ENCODE measurements around the gene LMOD2.
A peak's percentile ranks its signal among the peaks of the same experiment; 100 is the strongest.

The LMOD2 gene

GRCh38 chr7:123615344-123615743 lies 40.3 kb upstream of the LMOD2 start:
- DNase-seq (ENCODE audit: low read depth) = no peak
- TF ChIP-seq POLR2A (IDR thresholded peaks at IDR 0.05; ENCODE audit: extremely low read depth, insufficient read length) = no peak
- TF ChIP-seq, protein P1, sequence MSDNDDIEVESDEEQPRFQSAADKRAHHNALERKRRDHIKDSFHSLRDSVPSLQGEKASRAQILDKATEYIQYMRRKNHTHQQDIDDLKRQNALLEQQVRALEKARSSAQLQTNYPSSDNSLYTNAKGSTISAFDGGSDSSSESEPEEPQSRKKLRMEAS (IDR thresholded peaks at IDR 0.05; ENCODE audit: low read depth, low read length) = no peak
- no peak for TF ChIP-seq MYC (IDR thresholded peaks at IDR 0.05; ENCODE audit: low read depth, low read length)
- TF ChIP-seq CTCF (IDR thresholded peaks at IDR 0.05; ENCODE audit: low read depth, low read length) = no peak
- no peak overlapping the region for H3K4me3 ChIP-seq (ENCODE audit: low read depth, low read length)

GRCh38 chr7:123616223-123616622 lies 39.4 kb upstream of the LMOD2 start:
- DNase-seq (ENCODE audit: low read depth) = no peak
- no peak for TF ChIP-seq CTCF (IDR thresholded peaks at IDR 0.05; ENCODE audit: low read depth, low read length)
- TF ChIP-seq POLR2A (IDR thresholded peaks at IDR 0.05; ENCODE audit: extremely low read depth, insufficient read length) = no peak
- TF ChIP-seq MYC (IDR thresholded peaks at IDR 0.05; ENCODE audit: low read depth, low read length) = no peak
- TF ChIP-seq, protein P1 (IDR thresholded peaks at IDR 0.05; ENCODE audit: low read depth, low read length) = no peak
- H3K4me3 ChIP-seq (ENCODE audit: low read depth, low read length) = no peak overlapping the region

- DNase-seq (ENCODE audit: low read depth) = no peak
- no peak overlapping the region for H3K4me3 ChIP-seq (ENCODE audit: low read depth, low read length)
- TF ChIP-seq CTCF (IDR thresholded peaks at IDR 0.05; ENCODE audit: low read depth, low read length) (no peak), MYC (IDR thresholded peaks at IDR 0.05; ENCODE audit: low read depth, low read length) (no peak), POLR2A (IDR thresholded peaks at IDR 0.05; ENCODE audit: extremely low read depth, insufficient read length) (no peak)
- TF ChIP-seq, protein P1 (IDR thresholded peaks at IDR 0.05; ENCODE audit: low read depth, low read length) = no peak
Observed at GRCh38 chr7:123621707-123622106, 34.0 kb upstream of the LMOD2 start.

DNA sequence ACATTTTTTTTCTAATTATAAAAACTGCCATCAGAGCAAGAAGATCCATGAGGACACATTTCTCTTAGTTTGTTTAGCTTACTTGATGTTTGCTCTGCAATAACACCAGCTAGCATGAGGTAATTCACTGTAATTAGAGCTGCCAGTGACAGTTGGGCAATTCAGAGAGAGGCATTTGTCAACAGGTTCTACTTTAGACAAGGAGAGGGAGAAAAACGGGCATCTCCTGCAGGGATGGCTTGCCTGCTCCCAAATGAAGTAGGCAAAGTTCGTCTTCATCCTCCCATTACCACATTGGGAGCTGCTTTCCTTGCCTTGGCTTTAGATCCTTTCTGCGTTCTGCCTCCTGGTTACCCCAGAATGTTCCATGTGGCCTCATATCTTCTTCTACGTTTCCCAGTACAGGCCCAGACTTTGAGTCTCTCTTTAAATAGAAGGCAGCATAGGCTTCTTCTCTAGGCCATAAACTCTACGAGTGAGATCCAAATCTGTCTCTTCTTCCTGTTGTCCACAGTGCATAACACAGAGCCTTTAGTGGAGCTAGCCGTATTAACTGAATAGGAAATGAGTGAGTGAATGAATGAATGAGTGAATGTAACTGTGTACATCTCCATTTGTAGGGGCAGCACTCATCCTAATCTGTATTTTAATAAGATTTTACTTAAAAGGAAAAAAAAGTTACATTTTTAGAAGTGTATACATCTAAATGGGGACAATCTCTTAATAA lies 32.8 kb upstream of the LMOD2 start:
- H3K4me3 ChIP-seq (ENCODE audit: low read depth, low read length) = no peak overlapping the region
- DNase-seq (ENCODE audit: low read depth) = no peak
- TF ChIP-seq MYC (IDR thresholded peaks at IDR 0.05; ENCODE audit: low read depth, low read length) = no peak
- TF ChIP-seq CTCF (IDR thresholded peaks at IDR 0.05; ENCODE audit: low read depth, low read length) = no peak
- no peak for TF ChIP-seq POLR2A (IDR thresholded peaks at IDR 0.05; ENCODE audit: extremely low read depth, insufficient read length)
- TF ChIP-seq, protein P1 (IDR thresholded peaks at IDR 0.05; ENCODE audit: low read depth, low read length) = no peak

- H3K4me3 ChIP-seq (ENCODE audit: low read depth, low read length) = no peak overlapping the region
- DNase-seq (ENCODE audit: low read depth) = peak; percentile 72
- TF ChIP-seq CTCF (IDR thresholded peaks at IDR 0.05; ENCODE audit: low read depth, low read length) = peak; percentile 90
- TF ChIP-seq, protein P1 (IDR thresholded peaks at IDR 0.05; ENCODE audit: low read depth, low read length) = no peak
Observed at GRCh38 chr7:123624527-123625183, 31.0 kb upstream of the LMOD2 start.

All from NB4 (cell line).